Inflammatory macrophage (primary cell): ENCODE results near the gene GRAP.

ENCODE experiments used
- DNase-seq, 2 donors: peaks; one replicate each; pipeline ENCODE4 v3.0.0-alpha.2; 2020 to 2022

GRAP gene

GRCh38 chr17:19001907-19002590 lies 44.7 kb downstream of the GRAP start:
- DNase-seq, result peak in 1 of 2 donors; percentile 36

- DNase-seq, result no peak
These were observed 46.0 kb downstream of the GRAP start for GRCh38 chr17:19000531-19001325.

- DNase-seq, result no peak
These were observed 46.8 kb downstream of the GRAP start for GRCh38 chr17:18999911-19000310.

DNA sequence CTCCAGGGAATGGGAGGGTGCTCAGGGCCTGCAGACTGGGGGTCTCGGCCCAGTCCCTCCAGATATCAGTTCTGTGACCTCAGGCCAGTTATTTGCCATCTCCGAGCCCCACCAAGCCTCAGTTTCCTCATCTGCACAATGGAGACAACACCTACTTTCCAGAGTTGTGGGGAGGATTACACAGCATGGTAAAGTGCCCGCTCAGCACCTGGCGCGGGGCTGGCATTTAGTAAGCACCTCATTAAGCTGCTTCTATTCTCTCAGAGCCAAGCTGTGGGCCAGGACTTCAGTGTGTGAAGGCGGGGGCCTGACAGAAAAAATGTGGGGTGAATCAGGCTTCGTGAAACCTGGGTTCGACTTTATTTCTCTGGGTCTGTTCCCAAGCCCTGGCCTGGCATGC lies 47.4 kb downstream of the GRAP start:
- DNase-seq, result no peak

- no peak for DNase-seq
These were observed 49.0 kb downstream of the GRAP start for GRCh38 chr17:18997650-18998196.

GRCh38 chr17:18996458-18996857 lies 50.3 kb downstream of the GRAP start:
- DNase-seq, result no peak

DNA sequence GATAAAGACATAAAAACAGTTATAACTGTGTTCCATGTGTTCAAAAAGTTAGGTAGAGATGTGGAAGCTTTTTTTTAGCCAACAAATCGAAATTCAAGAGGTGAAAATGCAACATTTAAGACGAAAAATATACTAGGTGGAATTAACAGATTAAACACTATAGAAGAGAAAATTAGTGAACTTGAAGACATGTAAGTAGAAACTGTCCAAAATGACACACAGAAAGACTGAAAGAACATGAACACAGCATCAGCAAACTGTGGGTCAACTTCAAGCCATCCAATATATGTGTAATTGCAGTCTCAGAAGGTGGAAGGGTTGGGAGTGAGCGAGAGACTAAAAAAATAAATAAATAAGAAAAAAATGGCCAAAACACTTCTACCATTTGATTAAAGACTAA lies 51.5 kb downstream of the GRAP start:
- no peak for DNase-seq

- DNase-seq, result no peak
These were observed 52.1 kb downstream of the GRAP start for GRCh38 chr17:18994631-18995030.

- no peak for DNase-seq
These were observed 52.7 kb downstream of the GRAP start for GRCh38 chr17:18993905-18994526.

DNA sequence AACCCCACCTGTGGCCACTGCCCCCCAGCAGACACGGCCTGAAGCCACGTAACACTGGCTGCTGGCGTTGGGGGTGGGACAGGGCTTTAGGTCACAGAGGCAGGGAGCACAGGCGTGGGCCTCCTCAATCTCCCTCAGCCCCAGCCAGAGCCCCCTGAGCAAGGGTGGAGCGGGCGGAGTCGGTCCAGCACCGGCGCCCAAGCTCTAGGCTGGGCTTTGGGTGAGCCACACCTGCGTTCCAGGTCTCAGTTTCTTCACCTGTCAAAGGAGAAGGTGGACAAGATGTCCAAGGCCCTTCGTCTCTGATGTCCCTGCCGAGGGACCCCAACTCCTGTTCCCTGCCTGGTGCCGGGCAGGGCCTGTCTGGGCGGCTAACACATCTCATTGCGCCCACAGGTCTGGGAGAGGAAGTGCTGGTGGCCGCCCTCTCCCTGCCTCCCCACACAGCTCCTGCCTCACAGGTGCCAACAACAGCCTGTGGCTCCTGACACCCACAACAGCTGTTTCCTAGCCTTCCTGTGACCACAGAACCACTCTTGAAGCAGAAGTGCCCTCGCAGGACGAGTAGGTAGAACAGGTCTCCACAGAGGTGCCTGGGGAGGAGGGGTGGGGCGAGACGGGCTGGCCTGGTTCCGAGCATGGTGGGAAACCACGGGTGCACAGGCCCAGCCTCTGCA lies 54.2 kb downstream of the GRAP start:
- DNase-seq, result no peak

GRCh38 chr17:18991531-18992315 lies 55.0 kb downstream of the GRAP start:
- DNase-seq, result no peak

DNA sequence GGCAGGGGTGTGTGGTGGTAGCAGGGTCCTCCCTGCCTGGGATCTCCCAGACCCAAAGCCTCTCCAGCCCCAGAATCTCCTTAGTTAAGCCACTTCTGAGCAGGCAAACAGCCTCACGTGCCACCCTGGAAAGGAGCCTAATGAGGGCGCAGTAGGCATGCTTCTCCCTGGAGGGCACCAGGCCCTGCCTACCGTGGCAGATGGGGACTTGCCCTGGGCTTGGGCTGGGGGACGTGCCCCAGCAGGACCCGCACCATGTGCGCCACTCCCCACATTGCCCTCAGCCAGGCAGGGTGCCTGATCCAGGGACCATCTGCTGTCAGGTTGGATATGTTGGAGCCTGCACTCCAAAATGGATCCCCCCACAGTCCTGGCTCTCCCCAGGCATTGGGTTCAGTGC lies 56.4 kb downstream of the GRAP start:
- no peak for DNase-seq

- DNase-seq, result no peak
These were observed 58.1 kb downstream of the GRAP start for GRCh38 chr17:18988546-18989173.

GRCh38 chr17:18987862-18988545 lies 58.8 kb downstream of the GRAP start:
- DNase-seq, result no peak

GRCh38 chr17:18987230-18987610 lies 59.5 kb downstream of the GRAP start:
- no peak for DNase-seq

GRCh38 chr17:18986541-18987229 lies 60.1 kb downstream of the GRAP start:
- DNase-seq, result no peak

- DNase-seq, result no peak
These were observed 61.3 kb downstream of the GRAP start for GRCh38 chr17:18985475-18985874.

GRCh38 chr17:18984273-18985114 lies 62.3 kb downstream of the GRAP start:
- no peak for DNase-seq
